K562 (cell line): ENCODE data around the gene BNC2. TPM values are rescaled to one million over a fixed set of nuclear protein-coding genes. Genes with fewer than 3 reads are reported as not detected.

Source experiments
- ATAC-seq: fragments of 200-7000 bp; cut with Tn5 transposase; 3 replicates; pipeline ENCODE4 v1.9.1; 2020; ENCODE audit warnings: moderate library complexity
- BruUV-seq: library from RNA; stranded (reverse); fragments of 400-500 nt; replicated peaks from 2 replicates; lab custom pipeline; 2021; lab: Mats Ljungman, UMichigan
- CTCF ChIA-PET: fragments of 300-600 bp; formaldehyde crosslinking; extraction: SDS; loops from one replicate; lab custom pipeline; 2021; ENCODE audit warnings: low intra/inter-chr PET ratio; lab: Yijun Ruan, JAX
- POLR2A ChIA-PET: fragments of 300-600, 350-650 bp; sonication (Branson Sonifier 250); formaldehyde crosslinking; extraction: SDS; loops from one replicate; lab custom pipeline; 2021; ENCODE audit warnings: antibody characterized with exemption, inconsistent platforms; lab: Yijun Ruan, JAX
- DNase-seq, 4 experiments: peaks; one replicate each; pipeline versions ENCODE4 v3.0.0 to v3.0.0-alpha.2; 2011 to 2018; ENCODE audit warnings: low spot score in 3 of 4, mixed read lengths in 3 of 4; ENCODE audit errors: extremely low read depth in 1 of 4
- FAIRE-seq: peaks from 2 replicates; lab custom pipeline; 2011; peaks lifted over from hg19 to GRCh38; lab: Jason Lieb, UNC
- H2AFZ ChIP-seq: 2 replicates; pipeline ENCODE4 v1.6.0; 2011; ENCODE audit warnings: low read depth, low read length, control low read depth, inconsistent platforms
- H3K27ac ChIP-seq: fragments of 200-600 bp; 3 replicates; pipeline ENCODE4 v1.8.0; 2011; ENCODE audit warnings: low read depth, mild to moderate bottlenecking, control low read depth, inconsistent platforms, low read length, moderate library complexity, mixed read lengths; ENCODE audit errors: extremely low read depth
- H3K27me3 ChIP-seq, 2 experiments: fragments of 300-600 bp in 1 of 2; 2 replicates in 1 of 2; 3 replicates in 1 of 2; pipeline versions ENCODE4 v1.6.0 to v1.8.0; 2011; ENCODE audit warnings: inconsistent platforms in 2 of 2, low read length in 2 of 2, mild to moderate bottlenecking in 1 of 2, mixed read lengths in 1 of 2, moderate library complexity in 1 of 2; ENCODE audit not compliant: control insufficient read depth in 2 of 2, insufficient read depth in 2 of 2
- H3K36me3 ChIP-seq: fragments of 300-600 bp; 3 replicates; pipeline ENCODE4 v1.8.0; 2011; ENCODE audit warnings: mild to moderate bottlenecking, low read length, inconsistent platforms; ENCODE audit not compliant: control insufficient read depth, insufficient read depth
- H3K4me1 ChIP-seq, 2 experiments: fragments of 200-600 bp in 1 of 2; replicated peaks in 1 of 2; 2 replicates in 1 of 2; 3 replicates in 1 of 2; pipeline versions ENCODE4 v1.5.1 to v1.8.0; 2011; ENCODE audit warnings: inconsistent platforms in 2 of 2, low read length in 2 of 2, mild to moderate bottlenecking in 1 of 2, mixed read lengths in 1 of 2, moderate library complexity in 1 of 2; ENCODE audit not compliant: control insufficient read depth in 2 of 2, insufficient read depth in 2 of 2
- H3K4me2 ChIP-seq: 2 replicates; pipeline ENCODE4 v1.6.1; 2011; ENCODE audit warnings: low read length, control low read depth, inconsistent platforms, mixed read lengths; ENCODE audit not compliant: insufficient read depth
- H3K4me3 ChIP-seq: fragments of 200-600 bp; sonication (generic), shearing (Covaris generic); 2 replicates; pipeline ENCODE4 v1.5.1; 2016; ENCODE audit warnings: control low read depth, inconsistent platforms
- H3K79me2 ChIP-seq: fragments of 200-600 bp; 3 replicates; pipeline ENCODE4 v1.8.0; 2011; ENCODE audit warnings: low read length, inconsistent platforms; ENCODE audit not compliant: control insufficient read depth, insufficient read depth
- H3K9ac ChIP-seq, 2 experiments: 2 replicates each; pipeline versions ENCODE4 v1.6.0 to v1.6.1; 2011; ENCODE audit warnings: low read depth in 2 of 2, low read length in 2 of 2, control low read depth in 1 of 2, inconsistent platforms in 1 of 2, mild to moderate bottlenecking in 1 of 2, mixed read lengths in 1 of 2; ENCODE audit not compliant: insufficient read depth in 1 of 2
- H3K9me1 ChIP-seq: one replicate; pipeline ENCODE4 v1.6.0; 2011; ENCODE audit warnings: inconsistent platforms, mild to moderate bottlenecking, low read length, moderate library complexity; ENCODE audit not compliant: control insufficient read depth, insufficient read depth
- H3K9me3 ChIP-seq: replicated peaks from 2 replicates; pipeline ENCODE4 v1.5.1; 2011; ENCODE audit warnings: low read depth, low read length, inconsistent platforms; ENCODE audit not compliant: control insufficient read depth, insufficient read depth
- H4K20me1 ChIP-seq: replicated peaks from 2 replicates; pipeline ENCODE4 v1.6.1; 2011; ENCODE audit warnings: low read length, inconsistent platforms, mixed read lengths; ENCODE audit not compliant: control insufficient read depth, insufficient read depth
- BCLAF1 ChIP-seq, 2 experiments: fragments of 450-650 bp in 1 of 2; IDR thresholded peaks; 2 replicates each; pipeline ENCODE4 v1.6.1; 2011 to 2017; ENCODE audit warnings: low read depth in 2 of 2, antibody characterized with exemption in 1 of 2, borderline replicate concordance in 1 of 2, low read length in 1 of 2, mild to moderate bottlenecking in 1 of 2, mixed read lengths in 1 of 2; ENCODE audit not compliant: control insufficient read depth in 1 of 2
- HMGN3 ChIP-seq: IDR thresholded peaks from 2 replicates; pipeline ENCODE4 v1.6.1; 2011; ENCODE audit warnings: borderline replicate concordance, low read depth, mild to moderate bottlenecking, mixed read lengths, low read length; ENCODE audit not compliant: insufficient read length; ENCODE audit errors: extremely low read depth
- RHOXF2B ChIP-seq: fragments of 250-450 bp; sonication (Bioruptor Pico); conservative IDR thresholded peaks from 2 replicates; pipeline ENCODE4 v1.5.1; 2021
- SIX5 ChIP-seq, 2 experiments: IDR thresholded peaks; 2 replicates each; pipeline ENCODE4 v1.6.1; 2011; ENCODE audit warnings: low read length in 2 of 2, borderline replicate concordance in 1 of 2, low read depth in 1 of 2, mild to moderate bottlenecking in 1 of 2, moderate library complexity in 1 of 2; ENCODE audit not compliant: insufficient read depth in 1 of 2
- WGBS: fragments of 100-300 bp; shearing (Covaris generic); methylation state at CpG from one replicate; pipeline ENCODE4 v1.1.6; 2016; ENCODE audit warnings: low coverage, mixed read lengths; ENCODE audit not compliant: insufficient coverage; ENCODE audit errors: missing lambda C conversion rate; 5-methylcytosine and 5-hydroxymethylcytosine counted together
- in situ Hi-C: fragments of 300-500 bp; cut with MboI; formaldehyde crosslinking; loops from 4 replicates; pipeline ENCODE4 v1.15.0; 2018; ENCODE audit warnings: inconsistent platforms, mixed read lengths
- intact Hi-C: fragments of 100-400 bp; cut with micrococcal nuclease; formaldehyde crosslinking; loops from 2 replicates; pipeline ENCODE4 v1.14.2; 2022
- polyA plus RNA-seq, 8 experiments: library from polyadenylated mRNA; depleted of rRNA in 4 of 8; stranded (reverse) in 5 of 8; unstranded in 3 of 8; fragments of >200 nt; fragmentation: Nextera tagmentation in 2 of 8; fragmentation: Illumina TruSeq in 1 of 8; extraction: Ambion mirVana in 2 of 8; extraction: Trizol in 1 of 8; gene quantifications; 2 replicates each; pipeline versions ENCODE4 v1.2.1 to v1.2.3, GENCODE V29; 2011 to 2014; ENCODE audit warnings: inconsistent platforms in 1 of 8, missing spikeins in 1 of 8
- total RNA-seq, 7 experiments: library from RNA; depleted of rRNA in 6 of 7; stranded (reverse); fragments of >200 nt in 6 of 7; fragmentation: Illumina TruSeq in 2 of 7; extraction: Trizol in 2 of 7; gene quantifications; 2 replicates each; pipeline versions ENCODE4 v1.2.1 to v1.2.3, GENCODE V29; 2011 to 2021; ENCODE audit warnings: low replicate concordance in 1 of 7

The BNC2 gene
- total and polyA plus RNA-seq, 9 of the 15 experiments (the other 6 are each of a cell fraction or from before 2014, with no cell fraction given), result not detected

- H3K36me3 ChIP-seq, result no peaks in the 10 kb centered on the region
- DNase-seq (no peak), ATAC-seq (no peak), FAIRE-seq (no peak)
- CTCF ChIA-PET, result no interaction called here
- POLR2A ChIA-PET, result no interaction called here
- H3K79me2 ChIP-seq, result no peaks in the 10 kb centered on the region
- no peak overlapping the region for H3K9ac ChIP-seq
- in situ Hi-C loops (no loop called here), intact Hi-C loops (no loop called here)
- TF ChIP-seq RHOXF2B (no peak), BCLAF1 (IDR thresholded peaks at IDR 0.05; ENCODE audit: borderline replicate concordance in 1 of 2, control insufficient read depth in 1 of 2, low read depth in 2 of 2, low read length in 1 of 2) (no peak), HMGN3 (no peak), SIX5 (IDR thresholded peaks at IDR 0.05; ENCODE audit: borderline replicate concordance in 1 of 2, insufficient read depth in 1 of 2, low read depth in 1 of 2, low read length in 2 of 2) (no peak)
- no peak overlapping the region for H3K4me2 ChIP-seq
- no TSS peak for BruUV-seq
- H4K20me1 ChIP-seq, result no peaks in the 10 kb centered on the region
- no peak overlapping the region for H3K27ac ChIP-seq
- 6% methylated on average over 2 of the region's 2 CpGs for WGBS
- no peaks in the 10 kb centered on the region for H3K9me1 ChIP-seq
- H3K4me3 ChIP-seq, result no peak overlapping the region
- H2AFZ ChIP-seq, result no peak overlapping the region
- H3K9me3 ChIP-seq, result no peaks in the 10 kb centered on the region
- H3K27me3 ChIP-seq, result no peaks in the 10 kb centered on the region
- no peaks in the 10 kb centered on the region for H3K4me1 ChIP-seq
Observed at GRCh38 chr9:16683326-16683725, 187.1 kb downstream of the BNC2 start.
